NCI-H1048 (cell line): Measurements from ENCODE around the gene CMSS1.

Source experiments
- DNase-seq: peaks from one replicate; lab custom pipeline; 2025; lab: John Stamatoyannopoulos, UW

The CMSS1 gene

DNA sequence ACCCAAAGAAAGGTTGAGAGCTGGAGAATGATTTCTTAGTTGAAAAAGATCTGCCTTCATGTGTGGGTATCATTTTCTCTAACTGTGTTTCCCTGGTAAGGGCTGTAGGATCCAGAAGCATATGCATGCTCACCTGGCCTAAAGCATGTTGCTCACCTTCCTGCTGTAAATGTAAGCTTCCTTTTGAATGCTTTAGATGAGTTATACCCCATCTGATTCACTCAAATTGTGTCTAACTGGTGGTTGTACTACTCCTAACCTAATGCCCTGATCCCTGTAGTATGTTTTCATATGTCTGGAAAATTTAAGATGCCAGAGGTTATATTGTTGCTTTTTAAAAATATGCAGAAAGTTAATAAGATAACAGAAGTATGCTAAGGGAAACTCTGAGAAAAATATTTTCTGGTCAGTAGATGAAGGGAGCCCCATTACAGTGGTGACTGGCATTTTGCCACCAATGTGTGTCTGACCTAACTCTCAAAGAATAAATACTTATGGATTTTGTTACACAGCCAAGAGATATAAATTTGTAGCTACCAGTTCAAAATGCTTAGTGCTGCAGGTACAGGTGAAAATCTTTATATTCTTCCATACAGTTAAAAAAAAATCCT is 289.0 kb downstream of the CMSS1 start:
- DNase-seq = no peak

DNA sequence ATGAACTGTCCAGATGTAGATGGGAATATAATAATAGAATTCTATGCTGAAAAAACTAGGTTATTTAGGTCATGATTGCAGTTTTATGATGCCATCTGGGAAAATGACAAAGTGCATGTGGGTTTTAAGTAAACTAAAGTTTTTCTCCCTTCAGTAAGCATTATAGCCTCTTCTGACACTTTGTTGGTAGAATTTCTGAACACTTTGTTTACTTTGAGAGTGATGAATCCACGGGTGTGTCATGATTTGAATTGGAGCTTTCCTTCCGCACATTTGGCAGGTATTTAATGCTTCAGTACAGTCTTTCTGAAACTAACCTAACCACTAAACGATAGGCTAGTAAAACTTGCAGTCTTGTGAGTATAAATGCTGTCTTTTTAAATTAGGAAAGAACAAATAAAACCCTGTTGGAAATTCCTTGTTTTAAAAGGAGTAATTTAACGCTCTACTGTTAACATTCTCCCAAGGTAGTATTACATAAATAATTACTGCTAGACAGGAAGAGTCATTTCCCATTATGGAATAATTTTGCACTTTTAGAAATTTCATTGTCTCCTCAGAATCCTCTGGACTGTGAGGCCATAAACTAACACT is 289.7 kb downstream of the CMSS1 start:
- DNase-seq = no peak

DNA sequence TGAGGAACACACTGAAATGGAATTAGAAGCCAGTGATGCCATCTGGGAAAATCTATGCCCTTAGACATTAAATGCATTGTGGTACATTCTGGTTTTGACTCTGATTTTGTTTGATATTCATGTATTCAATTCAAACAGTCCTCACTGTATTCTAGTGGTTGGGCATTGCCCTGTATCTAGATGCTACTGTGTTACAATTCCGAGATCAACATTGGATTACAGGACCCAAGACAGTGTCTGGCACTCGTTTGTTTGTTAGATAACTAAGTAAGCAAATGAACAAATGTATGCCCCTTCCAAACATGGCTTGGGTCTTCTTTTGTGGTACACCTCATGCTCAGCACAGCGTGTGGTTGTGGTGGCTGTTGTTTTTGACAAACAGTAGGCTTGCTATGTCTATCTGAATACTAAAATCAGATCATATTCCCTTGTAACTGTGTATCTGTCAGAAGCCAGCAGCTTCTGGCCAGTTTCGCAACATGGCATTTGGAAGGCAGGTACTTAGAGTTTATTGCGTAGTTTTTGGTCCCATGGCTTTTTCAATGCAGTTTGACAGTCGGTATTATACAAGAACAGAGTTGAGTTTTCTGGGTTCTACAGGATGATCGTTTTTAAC is 290.9 kb downstream of the CMSS1 start:
- no peak for DNase-seq

DNA sequence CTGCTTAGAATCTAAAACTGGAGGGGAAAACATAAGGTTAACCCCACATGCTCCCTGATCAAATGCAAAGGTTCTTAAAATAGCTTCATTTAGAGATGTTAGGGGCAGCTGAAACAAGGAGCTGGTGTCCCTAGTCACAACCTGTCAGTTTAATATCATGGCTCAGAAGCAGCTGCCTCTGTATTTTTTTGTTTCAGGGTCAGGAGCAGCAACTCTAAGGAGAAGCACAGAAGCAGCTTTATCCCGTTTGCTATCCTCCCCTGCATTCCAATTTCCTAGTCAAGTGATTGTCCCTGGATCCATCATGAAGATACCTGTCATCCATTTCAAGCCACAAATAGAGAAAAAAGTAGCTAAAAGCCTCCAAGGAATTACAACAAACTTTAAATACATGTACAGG is 292.5 kb downstream of the CMSS1 start:
- no peak for DNase-seq

DNA sequence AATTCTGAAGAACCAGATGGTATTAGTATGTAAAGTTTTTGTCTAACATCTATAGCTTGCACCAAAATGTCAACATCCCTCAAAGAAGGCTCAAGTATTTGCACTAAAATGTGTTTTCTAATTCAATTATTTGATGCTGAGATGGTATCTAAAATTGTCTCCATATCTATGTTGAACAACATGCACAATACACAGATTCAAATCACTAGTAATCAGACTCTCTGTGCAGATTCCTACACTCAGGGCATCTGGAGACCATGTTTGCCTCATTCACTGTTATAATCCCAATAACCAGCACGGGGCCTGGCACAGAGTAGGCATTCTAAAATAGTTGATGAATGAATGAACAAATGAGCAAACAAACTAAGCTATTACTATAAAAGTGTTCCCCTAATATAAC is 294.1 kb downstream of the CMSS1 start:
- DNase-seq = no peak

DNA sequence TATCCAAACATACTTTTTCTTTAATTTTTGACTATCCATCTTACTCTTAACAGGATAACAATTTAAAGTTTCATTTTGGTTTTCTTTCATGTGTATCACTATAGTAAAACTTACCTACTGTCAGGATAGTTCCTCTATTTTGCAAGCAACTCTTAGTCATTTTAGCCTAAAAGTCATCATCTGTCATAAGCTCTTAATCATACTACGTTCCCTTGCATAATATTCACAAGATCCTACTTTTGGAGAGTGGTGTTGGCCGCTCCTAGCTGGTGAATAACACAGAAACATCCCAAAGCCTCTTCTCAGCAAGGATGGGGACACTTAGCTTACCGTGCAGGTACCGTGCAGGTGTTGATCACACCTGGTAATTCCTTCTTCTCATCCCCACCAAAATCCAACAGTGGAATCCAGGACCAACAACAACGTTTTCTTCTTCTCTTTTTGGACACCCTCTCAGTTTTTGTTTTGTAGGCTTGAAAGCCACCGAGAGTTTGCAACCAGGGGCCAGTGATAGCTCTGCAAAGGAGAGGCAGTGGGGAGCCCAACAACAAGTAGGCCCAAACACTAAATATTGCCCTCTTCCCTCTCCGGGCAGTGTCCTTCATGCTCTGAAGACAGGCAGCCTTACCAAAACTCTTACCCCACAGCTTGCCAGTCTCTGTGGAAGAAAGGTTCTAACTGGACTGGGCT is 296.2 kb downstream of the CMSS1 start:
- DNase-seq = no peak

DNA sequence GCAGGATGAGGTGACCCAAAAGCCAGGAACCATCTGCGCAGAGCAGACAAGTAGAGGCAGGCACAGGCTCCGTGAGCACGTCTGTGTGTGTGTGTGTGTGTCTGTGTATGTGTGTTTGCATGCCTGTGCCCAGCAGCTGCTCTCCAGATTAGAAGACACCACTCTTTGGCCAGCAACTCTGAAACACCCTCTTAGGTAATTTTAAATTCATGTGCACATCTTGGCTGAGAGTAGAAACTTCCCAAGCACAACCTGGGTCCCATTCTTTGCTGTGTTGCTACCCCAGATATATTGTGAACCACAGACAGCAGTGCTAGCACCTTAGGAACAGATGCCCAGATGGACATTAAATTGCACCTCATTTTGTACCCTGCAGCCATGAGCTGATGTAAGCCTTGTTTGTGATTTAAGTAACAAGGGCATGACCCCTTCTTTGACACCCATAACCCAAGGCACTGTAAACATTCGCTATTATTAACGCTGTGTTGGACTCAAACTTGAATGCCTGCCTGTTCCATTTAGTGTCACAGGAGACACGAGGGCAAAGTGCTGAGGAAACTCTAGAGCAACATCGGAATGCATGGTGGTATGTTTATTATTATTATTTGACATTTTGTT is 296.9 kb downstream of the CMSS1 start, which contains the start of gene FILIP1L:
Gene FILIP1L (minus strand): TSS at position 89 of the 618 bp plus-strand sequence.
- DNase-seq = no peak

DNA sequence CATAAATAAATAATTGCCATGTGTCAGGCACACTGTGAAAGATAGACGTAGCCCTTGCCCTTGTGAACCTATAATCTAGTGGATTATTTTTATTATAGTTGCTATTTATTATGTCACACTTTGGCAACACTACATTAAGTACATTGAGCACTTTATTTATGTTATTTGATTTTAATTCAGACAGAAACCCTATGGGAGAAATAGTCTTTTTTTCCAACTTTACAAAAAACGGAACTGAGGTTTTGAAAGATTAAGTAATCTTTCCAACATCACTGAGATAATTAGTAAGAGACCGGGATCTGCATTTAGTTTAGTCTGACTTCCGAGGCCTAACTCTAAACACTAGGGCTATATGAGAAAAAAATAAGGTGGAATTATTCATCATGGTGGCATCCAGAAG is 299.4 kb downstream of the CMSS1 start:
- DNase-seq = no peak

DNA sequence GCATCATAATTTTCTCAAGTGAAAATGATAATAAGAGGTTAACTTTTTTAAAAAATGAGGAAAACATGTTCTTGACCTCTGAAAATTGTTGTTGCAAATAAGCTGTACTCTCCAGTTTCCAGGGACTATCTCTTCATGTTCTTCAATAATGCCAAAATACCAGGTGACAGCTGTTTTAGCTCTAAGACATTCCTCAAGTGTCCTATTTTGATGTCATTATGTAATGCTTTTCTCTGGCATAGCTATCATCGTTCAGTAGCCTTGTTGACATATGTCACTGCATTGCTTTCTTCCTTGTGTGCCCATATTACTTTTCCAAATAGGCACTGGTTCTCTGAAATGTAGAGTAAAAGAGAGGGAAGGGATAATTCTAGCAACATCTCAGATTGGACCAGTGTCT is 302.4 kb downstream of the CMSS1 start:
- no peak for DNase-seq

DNA sequence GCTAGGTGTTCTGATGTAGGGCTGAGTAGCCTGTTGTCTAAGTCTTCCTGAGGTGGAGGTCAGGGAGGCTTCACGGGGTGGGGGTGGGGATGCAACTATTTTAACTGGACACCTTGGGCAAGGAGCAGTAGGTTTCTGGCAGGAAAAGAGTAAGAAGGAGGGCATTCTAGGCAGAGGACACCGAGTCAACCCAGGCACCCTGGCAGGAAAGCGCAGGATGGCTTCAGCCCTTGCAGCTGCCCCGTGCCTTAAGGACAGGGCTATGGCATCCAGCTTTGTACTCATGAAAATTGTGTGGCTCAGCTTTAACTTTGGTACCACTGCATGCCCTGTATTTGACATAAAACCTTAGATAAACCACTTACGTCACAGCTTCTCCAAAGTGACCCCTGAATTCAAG is 303.0 kb downstream of the CMSS1 start:
- DNase-seq = no peak

DNA sequence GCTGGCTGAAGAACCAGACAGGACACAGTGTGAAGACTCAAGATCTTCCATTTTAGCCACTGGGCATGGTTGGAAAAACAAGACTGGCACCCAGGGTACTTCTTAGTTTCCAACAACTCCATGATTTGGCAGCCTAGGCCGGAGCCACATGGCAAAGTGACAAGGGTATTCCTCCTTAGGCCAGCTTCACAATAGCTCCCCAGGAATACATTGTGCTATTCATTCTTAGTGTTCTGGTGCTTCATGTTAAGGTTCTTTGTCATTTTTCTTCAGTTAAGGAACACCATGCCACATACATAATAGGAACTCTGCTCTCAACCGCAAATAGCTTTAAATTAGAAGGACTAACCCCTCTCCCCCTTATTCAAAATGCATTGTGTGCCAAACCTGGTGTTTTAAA is 304.7 kb downstream of the CMSS1 start:
- no peak for DNase-seq

DNA sequence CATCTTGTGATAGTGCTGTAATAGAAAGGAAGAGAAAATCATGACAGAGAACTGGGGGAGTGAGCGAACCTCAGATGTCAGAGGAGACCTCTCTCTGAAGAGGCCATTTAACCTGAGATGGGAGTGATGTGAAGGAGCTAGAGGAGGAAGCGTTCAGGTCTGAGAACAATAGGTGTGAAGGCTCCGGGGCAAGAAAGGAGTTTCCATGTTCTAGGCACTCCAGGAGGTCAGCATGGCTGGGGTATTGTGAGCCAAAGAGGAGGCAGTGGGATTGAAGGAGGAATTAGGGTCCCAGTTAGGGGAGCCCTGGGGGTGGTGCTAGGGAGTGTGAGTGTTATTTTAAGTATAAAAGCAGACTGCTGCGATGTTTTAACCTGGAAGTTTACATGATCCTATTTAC is 305.4 kb downstream of the CMSS1 start:
- no peak for DNase-seq

DNA sequence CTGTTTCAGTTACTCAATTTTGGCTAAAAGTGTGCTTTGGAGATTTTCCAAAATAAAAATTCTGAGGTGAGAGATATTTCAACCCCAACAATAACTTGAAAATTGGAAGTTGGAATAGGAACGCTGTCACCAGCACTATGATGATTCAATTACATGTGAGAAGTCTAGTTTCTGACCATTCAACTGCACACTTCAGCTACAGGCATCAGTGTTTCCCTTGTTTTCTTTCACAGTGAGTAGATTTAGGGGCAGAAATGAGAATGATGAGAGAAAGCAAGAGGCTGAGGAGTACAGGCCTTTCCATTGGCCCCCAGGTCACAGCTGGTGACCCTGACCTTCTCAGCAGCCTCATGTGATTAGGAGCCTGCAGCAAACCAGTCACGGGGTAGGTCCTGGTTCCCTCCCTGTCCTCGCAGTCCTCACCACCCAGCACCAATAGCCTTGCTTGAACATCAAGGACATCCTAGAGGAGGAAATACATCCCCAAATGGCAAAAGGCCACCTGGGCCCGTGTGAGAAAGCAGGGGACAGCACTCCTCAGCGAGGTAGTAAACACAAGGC is 306.6 kb downstream of the CMSS1 start:
- no peak for DNase-seq

DNA sequence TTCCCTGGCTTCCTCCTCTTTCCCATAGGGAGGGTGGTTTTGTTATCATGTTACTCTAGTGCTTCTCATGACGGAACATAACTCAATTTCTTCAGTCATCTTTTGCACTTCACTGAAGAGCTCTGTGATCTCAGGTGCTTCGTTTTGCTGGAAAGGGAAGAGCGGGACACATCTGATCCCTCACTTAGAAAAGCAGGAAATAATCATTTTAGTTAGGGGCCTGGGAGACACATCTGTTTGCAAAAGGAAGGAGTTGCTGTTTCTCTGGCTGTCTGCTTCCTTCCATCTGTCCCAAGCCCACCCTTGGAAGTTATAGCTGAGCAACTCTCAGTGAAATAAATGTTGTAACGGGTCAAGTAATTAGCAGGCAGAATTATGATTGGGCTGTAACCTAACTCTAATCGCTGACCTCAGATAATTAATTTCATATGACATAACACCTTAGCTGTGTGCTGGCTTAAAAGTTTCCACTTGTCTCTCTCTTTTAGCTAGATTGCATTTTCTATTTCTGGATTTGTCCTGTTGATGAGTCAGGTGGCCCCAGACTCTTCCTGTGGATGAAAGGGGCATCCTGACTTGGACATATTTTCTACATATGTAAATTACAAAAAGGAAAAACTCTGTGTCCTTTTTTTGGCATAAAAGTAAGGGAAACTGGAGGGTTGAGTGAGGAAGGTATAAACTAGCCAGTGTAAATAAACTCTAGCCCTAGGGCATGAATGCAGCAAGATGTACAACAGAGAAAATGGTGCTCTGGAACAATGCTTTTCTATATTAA is 307.7 kb downstream of the CMSS1 start:
- no peak for DNase-seq

DNA sequence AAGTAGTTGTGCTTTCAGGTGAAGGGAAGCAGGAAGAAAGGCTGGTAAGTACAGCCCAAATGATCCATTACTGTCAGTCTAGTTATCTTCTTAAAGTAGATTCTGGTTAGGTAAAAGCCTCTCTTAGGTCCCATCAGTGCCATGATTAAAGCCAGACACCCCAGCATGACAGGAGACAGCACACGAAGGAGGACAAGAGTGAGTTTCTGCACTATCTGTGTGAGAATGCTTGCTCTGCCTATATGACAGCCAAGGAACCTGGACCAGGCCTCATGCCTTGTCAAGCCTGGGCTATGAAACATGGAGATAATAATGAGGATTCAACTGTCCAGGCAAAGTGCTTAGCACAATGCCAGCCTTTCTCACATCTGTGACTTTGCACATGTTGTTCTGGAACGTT is 310.1 kb downstream of the CMSS1 start:
- DNase-seq = no peak

DNA sequence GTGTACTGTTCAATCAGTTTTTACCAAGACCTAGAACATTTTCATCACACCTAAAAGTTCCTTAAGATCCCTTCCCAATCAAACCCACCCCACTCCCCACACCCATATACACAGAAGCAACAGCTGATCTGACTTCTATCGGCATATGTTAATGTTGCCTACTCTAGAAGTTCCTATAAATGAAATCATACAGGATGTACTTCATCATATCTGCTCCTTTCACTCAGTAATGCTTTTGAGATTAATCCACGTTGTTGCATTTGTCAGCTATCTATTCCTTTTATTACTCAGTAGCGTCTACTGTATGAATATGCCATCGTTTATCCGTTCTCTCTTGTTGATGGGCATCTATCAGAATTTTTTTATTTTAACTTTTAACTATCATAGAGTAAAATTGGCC is 310.9 kb downstream of the CMSS1 start:
- DNase-seq = no peak

DNA sequence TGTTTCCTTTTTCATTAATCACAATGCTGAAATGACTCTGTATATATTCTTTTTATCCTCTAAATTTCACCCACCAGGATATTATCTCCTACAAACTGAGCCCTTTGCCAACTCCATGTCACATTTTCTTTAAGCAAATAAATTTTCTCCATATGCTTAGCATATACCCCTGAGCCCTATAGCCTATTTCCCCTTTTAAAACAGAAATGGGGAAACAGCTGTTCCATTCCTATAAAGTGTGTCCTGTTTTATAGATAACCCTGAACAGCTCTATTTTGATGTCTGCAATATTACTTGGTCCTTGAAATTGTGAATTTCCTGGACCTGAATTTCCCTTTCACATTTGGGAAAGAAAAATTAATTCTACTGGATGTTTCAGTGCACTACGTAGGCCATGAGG is 312.3 kb downstream of the CMSS1 start:
- no peak for DNase-seq

DNA sequence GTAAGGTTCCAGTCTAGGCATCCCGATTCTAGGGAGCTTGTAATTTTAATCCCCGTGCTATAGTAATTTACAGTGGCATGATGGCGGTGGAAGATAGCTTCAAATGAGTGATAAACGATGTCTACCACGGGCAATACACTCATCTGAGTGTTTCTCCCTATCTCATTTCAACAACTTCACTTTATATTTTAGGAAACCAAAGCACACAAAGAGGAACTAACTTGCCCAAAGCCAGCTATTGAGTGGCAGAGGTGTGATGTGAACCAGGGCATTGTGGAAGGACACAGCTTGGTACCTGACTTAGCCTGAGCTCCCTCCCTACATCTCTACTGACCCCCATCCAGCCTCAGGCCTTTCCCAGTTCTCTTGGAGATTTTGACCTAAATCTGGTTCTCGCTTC is 313.6 kb downstream of the CMSS1 start:
- no peak for DNase-seq

DNA sequence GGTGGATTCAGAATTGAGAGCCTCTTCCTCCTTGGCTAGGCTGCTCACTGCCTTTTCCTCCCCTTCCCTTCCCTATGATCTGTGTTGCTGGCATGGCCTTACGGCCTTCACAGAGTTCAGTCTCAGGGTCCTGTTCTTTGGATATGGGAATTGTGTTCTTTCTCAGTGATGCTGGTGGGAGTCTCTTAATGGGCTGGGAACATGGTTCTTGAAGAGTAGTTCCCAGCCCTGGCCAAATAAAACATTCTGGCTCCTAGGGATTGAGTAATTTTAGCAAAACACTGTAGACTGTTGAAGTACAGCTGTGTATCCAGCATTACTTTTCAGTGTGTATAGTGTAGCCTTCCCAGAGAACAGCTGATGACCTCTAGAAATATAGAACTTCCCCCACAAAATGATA is 319.3 kb downstream of the CMSS1 start:
- no peak for DNase-seq

DNA sequence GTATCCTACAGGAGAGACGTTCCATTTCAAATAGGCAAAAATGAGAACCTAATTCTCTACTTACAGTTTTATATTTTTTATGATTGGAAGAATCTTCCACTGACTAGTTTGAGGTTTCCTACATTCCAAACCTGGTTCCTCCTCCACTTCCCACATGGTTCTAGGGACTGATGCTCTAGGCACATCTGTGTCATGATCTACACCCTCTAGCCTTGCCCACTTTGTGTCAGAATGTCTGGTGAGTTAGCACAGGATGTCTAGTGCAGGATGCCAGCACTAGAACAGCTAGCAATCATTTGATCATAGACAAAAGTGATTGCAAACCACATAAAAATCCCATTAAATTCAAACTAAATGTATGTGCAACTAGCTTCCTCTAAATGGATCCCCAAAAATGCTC is 323.3 kb downstream of the CMSS1 start:
- DNase-seq = no peak

DNA sequence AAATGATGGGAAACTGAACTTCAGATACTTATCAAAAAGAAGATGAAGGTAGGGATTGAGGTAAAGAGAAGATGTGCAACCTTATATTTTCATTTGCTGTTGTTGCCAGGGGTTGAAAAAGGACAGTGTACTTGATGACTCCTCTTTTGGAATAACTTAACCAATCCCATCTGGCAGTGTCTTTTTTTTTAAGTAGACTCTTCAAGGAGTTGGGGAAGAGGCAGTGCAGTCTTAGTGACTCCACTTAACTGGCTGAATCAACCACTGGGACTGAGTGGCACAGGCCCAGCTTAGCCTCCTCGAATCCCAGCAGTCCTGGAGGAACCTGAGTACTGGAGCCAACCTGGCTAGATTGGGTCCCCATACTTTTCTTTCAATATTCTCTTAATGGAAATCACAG is 323.9 kb downstream of the CMSS1 start:
- no peak for DNase-seq
